Neural cell (in vitro differentiated cells): Measurements from ENCODE around the gene TNIP1. TPM values are rescaled to one million over a fixed set of nuclear protein-coding genes. Genes with fewer than 3 reads are reported as not detected.

ENCODE experiments used
- H2AFZ ChIP-seq: fragments of 200-600, 300-800 bp; sonication (generic), shearing (Covaris generic); 2 replicates; pipeline ENCODE4 v1.6.0; 2014; ENCODE audit warnings: low read depth, mild to moderate bottlenecking, antibody characterized with exemption, low read length, moderate library complexity
- H3F3A ChIP-seq: fragments of 200-600 bp; shearing (Covaris generic); 2 replicates; pipeline ENCODE4 v1.6.1; 2016; ENCODE audit warnings: mild to moderate bottlenecking, moderate library complexity, mixed read lengths, antibody characterized with exemption, low read length; ENCODE audit not compliant: insufficient read depth, poor library complexity, severe bottlenecking
- H3K27ac ChIP-seq: fragments of 200-600, 300-800 bp; sonication (generic), shearing (Covaris generic); 2 replicates; pipeline ENCODE4 v1.5.1; 2014; ENCODE audit warnings: mild to moderate bottlenecking, low read length, moderate library complexity
- H3K27me3 ChIP-seq: fragments of 300-800, 200-600 bp; sonication (generic), shearing (Covaris generic); 2 replicates; pipeline ENCODE4 v1.6.0; 2014; ENCODE audit warnings: mild to moderate bottlenecking, low read depth, low read length, moderate library complexity; ENCODE audit not compliant: insufficient read depth
- H3K36me3 ChIP-seq: fragments of 300-800, 200-600 bp; sonication (generic), shearing (Covaris generic); 2 replicates; pipeline ENCODE4 v1.5.1; 2014; ENCODE audit warnings: mild to moderate bottlenecking, antibody characterized with exemption, low read length, moderate library complexity; ENCODE audit not compliant: insufficient read depth
- H3K4me2 ChIP-seq: fragments of 300-800, 200-600 bp; sonication (generic), shearing (Covaris generic); 2 replicates; pipeline ENCODE4 v1.6.0; 2014; ENCODE audit warnings: mild to moderate bottlenecking, low read length
- H3K4me3 ChIP-seq: fragments of 300-800, 200-600 bp; sonication (generic), shearing (Covaris generic); 2 replicates; pipeline ENCODE4 v1.5.1; 2014; ENCODE audit warnings: mild to moderate bottlenecking, low read length, moderate library complexity
- H3K79me2 ChIP-seq: fragments of 200-600 bp; shearing (Covaris generic); replicated peaks from 2 replicates; pipeline ENCODE4 v1.6.0; 2014; ENCODE audit warnings: mild to moderate bottlenecking, low read length, moderate library complexity; ENCODE audit not compliant: insufficient read depth
- H3K9ac ChIP-seq: fragments of 300-800, 200-600 bp; sonication (generic), shearing (Covaris generic); 2 replicates; pipeline ENCODE4 v1.6.1; 2016; ENCODE audit warnings: mild to moderate bottlenecking, low read length, mixed read lengths
- H3K9me2 ChIP-seq: fragments of 200-600 bp; shearing (Covaris generic); 2 replicates; pipeline ENCODE4 v1.6.1; 2016; ENCODE audit warnings: mild to moderate bottlenecking, low read length, mixed read lengths; ENCODE audit not compliant: insufficient read depth
- H3K9me3 ChIP-seq: fragments of 200-600, 300-800 bp; sonication (generic), shearing (Covaris generic); 2 replicates; pipeline ENCODE4 v1.6.1; 2016; ENCODE audit warnings: mild to moderate bottlenecking, mixed run types, low read length, moderate library complexity, mixed read lengths
- H4K20me1 ChIP-seq: fragments of 200-600 bp; shearing (Covaris generic); 2 replicates; pipeline ENCODE4 v1.6.1; 2016; ENCODE audit warnings: mild to moderate bottlenecking, mixed run types; ENCODE audit not compliant: insufficient read depth
- EP300 ChIP-seq: fragments of 450-650 bp; conservative IDR thresholded peaks from 2 replicates; pipeline ENCODE4 v1.6.1; 2014; ENCODE audit warnings: antibody characterized with exemption, mild to moderate bottlenecking, moderate library complexity; ENCODE audit not compliant: poor library complexity, severe bottlenecking
- EZH2 ChIP-seq: fragments of 200-600, 300-800 bp; shearing (Covaris generic), sonication (generic); IDR thresholded peaks from 2 replicates; pipeline ENCODE4 v1.6.1; 2014; ENCODE audit warnings: antibody characterized with exemption, low read length, borderline replicate concordance, mild to moderate bottlenecking; ENCODE audit not compliant: insufficient read depth, poor library complexity, severe bottlenecking
- MXI1 ChIP-seq: fragments of 450-650 bp; conservative IDR thresholded peaks from 2 replicates; pipeline ENCODE4 v1.6.1; 2014; ENCODE audit warnings: antibody characterized with exemption, mild to moderate bottlenecking; ENCODE audit not compliant: poor library complexity, severe bottlenecking
- POLR2AphosphoS5 ChIP-seq: IDR thresholded peaks from 2 replicates; pipeline ENCODE4 v1.6.1; 2012
- RAD21 ChIP-seq: fragments of 450-650 bp; conservative IDR thresholded peaks from 2 replicates; pipeline ENCODE4 v1.6.1; 2014; ENCODE audit warnings: antibody characterized with exemption, mild to moderate bottlenecking, moderate library complexity
- SMC3 ChIP-seq: fragments of 450-650 bp; conservative IDR thresholded peaks from 2 replicates; pipeline ENCODE4 v1.6.1; 2014; ENCODE audit warnings: antibody characterized with exemption, mild to moderate bottlenecking, moderate library complexity; ENCODE audit not compliant: poor library complexity
- TAF1 ChIP-seq: IDR thresholded peaks from 2 replicates; pipeline ENCODE4 v1.6.1; 2012; ENCODE audit warnings: low read depth
- polyA plus RNA-seq: library from polyadenylated mRNA; depleted of rRNA; stranded (reverse); fragments of >200 nt; gene quantifications from 2 replicates; pipeline ENCODE4 v1.2.3, GENCODE V29; 2014
- TF ChIP-seq, protein P1 (sequence below): fragments of 450-650 bp; IDR thresholded peaks from 2 replicates; pipeline ENCODE4 v1.5.1; 2014; ENCODE audit warnings: antibody characterized with exemption, mild to moderate bottlenecking, moderate library complexity; ENCODE audit not compliant: poor library complexity, severe bottlenecking
- TF ChIP-seq, protein P2 (sequence below): IDR thresholded peaks from 2 replicates; pipeline ENCODE4 v1.6.1; 2012; ENCODE audit warnings: borderline replicate concordance

TNIP1 gene
- polyA plus RNA-seq, 1 donor from 2014 or later = 3.3 TPM

DNA sequence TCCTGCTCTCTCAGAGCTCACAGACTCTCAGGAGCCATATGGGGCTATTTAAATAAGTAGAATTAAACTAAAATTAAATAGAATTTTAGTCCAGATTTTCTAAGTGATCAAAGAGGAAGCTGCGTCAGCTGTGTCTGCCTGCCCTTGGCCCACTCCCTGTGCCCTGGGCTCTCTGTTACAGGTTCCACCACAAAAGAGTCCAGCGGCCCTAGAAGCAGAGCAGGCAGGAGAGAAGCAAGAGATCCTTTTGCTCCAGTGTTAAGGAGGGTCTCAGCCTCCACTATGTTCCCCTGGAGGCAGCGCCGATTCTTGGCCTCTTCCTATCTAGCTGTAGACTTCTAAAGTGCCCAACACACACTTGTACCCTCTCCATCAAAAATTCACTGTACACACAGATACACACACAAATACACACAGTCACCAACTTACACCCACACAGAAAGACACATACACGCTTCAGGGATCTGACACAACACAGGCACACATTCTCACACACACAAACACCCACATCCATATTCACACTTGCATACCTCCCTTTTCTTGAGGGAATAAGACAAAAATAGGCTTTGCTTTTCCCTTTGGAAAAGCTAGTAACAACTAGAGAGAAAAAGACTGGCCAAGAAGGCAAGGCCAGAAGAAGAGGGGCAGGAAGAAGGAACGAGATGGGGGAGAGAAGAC, 5.5 kb upstream of the TNIP1 start:
- no peak overlapping the region for H3K4me2 ChIP-seq

DNA sequence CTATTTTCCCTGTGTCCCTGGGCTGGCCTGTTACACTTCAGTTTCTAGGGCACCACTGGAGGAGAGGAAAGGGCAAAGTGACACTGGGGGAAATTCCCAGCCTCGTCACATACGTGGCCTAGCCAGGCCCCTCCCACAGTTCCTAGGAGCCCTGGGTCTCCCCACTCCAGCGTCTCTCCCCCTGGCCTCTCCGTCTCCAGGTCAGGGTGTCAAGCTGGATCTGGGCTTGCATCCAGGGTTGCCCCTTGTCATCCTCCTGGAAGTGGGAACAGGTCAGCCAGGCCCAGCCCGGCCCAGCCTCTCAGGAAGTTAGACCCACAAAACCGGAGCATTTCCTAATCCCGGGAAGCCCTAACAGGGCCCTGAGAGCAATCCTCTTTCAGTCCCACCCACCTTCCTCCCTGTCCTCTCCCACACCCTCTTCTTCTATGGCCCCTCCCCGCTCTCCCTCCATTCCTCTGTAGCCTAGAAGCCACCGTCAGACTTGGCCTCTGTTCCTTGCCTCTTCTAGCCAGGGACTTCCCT, 4.7 kb upstream of the TNIP1 start:
- H3K9ac ChIP-seq = no peak overlapping the region
- no peak overlapping the region for H3K4me3 ChIP-seq
- H3F3A ChIP-seq = no peaks in the 10 kb centered on the region
- H3K36me3 ChIP-seq = no peaks in the 10 kb centered on the region
- H3K4me2 ChIP-seq = no peak overlapping the region
- no peak overlapping the region for H3K27ac ChIP-seq
- H4K20me1 ChIP-seq = no peaks in the 10 kb centered on the region
- no peaks in the 10 kb centered on the region for H3K79me2 ChIP-seq
- no peak for TF ChIP-seq MXI1
- no peak for TF ChIP-seq EP300
- TF ChIP-seq SMC3 = no peak
- TF ChIP-seq EZH2 = no peak
- no peak for TF ChIP-seq RAD21
- TF ChIP-seq POLR2AphosphoS5 = no peak
- TF ChIP-seq, protein P1, sequence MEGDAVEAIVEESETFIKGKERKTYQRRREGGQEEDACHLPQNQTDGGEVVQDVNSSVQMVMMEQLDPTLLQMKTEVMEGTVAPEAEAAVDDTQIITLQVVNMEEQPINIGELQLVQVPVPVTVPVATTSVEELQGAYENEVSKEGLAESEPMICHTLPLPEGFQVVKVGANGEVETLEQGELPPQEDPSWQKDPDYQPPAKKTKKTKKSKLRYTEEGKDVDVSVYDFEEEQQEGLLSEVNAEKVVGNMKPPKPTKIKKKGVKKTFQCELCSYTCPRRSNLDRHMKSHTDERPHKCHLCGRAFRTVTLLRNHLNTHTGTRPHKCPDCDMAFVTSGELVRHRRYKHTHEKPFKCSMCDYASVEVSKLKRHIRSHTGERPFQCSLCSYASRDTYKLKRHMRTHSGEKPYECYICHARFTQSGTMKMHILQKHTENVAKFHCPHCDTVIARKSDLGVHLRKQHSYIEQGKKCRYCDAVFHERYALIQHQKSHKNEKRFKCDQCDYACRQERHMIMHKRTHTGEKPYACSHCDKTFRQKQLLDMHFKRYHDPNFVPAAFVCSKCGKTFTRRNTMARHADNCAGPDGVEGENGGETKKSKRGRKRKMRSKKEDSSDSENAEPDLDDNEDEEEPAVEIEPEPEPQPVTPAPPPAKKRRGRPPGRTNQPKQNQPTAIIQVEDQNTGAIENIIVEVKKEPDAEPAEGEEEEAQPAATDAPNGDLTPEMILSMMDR = no peak
- TF ChIP-seq TAF1 = no peak
- TF ChIP-seq, protein P2, sequence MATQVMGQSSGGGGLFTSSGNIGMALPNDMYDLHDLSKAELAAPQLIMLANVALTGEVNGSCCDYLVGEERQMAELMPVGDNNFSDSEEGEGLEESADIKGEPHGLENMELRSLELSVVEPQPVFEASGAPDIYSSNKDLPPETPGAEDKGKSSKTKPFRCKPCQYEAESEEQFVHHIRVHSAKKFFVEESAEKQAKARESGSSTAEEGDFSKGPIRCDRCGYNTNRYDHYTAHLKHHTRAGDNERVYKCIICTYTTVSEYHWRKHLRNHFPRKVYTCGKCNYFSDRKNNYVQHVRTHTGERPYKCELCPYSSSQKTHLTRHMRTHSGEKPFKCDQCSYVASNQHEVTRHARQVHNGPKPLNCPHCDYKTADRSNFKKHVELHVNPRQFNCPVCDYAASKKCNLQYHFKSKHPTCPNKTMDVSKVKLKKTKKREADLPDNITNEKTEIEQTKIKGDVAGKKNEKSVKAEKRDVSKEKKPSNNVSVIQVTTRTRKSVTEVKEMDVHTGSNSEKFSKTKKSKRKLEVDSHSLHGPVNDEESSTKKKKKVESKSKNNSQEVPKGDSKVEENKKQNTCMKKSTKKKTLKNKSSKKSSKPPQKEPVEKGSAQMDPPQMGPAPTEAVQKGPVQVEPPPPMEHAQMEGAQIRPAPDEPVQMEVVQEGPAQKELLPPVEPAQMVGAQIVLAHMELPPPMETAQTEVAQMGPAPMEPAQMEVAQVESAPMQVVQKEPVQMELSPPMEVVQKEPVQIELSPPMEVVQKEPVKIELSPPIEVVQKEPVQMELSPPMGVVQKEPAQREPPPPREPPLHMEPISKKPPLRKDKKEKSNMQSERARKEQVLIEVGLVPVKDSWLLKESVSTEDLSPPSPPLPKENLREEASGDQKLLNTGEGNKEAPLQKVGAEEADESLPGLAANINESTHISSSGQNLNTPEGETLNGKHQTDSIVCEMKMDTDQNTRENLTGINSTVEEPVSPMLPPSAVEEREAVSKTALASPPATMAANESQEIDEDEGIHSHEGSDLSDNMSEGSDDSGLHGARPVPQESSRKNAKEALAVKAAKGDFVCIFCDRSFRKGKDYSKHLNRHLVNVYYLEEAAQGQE = no peak
- no peaks in the 10 kb centered on the region for H3K27me3 ChIP-seq
- no peaks in the 10 kb centered on the region for H3K9me3 ChIP-seq
- no peaks in the 10 kb centered on the region for H3K9me2 ChIP-seq
- H2AFZ ChIP-seq = no peak overlapping the region

More for the DNA sequence above, 5.5 kb upstream of the TNIP1 start:
- Histone ChIP-seq H3K27me3 (no peaks in the 10 kb centered on the region), H3K27ac (no peak overlapping the region), H3F3A (no peaks in the 10 kb centered on the region), H3K9ac (no peak overlapping the region), H2AFZ (no peak overlapping the region), H3K9me3 (no peaks in the 10 kb centered on the region), H4K20me1 (no peaks in the 10 kb centered on the region), H3K36me3 (no peaks in the 10 kb centered on the region), H3K79me2 (no peaks in the 10 kb centered on the region), H3K4me3 (no peak overlapping the region), H3K9me2 (no peaks in the 10 kb centered on the region)
- no peak for TF ChIP-seq MXI1
- no peak for TF ChIP-seq RAD21
- TF ChIP-seq SMC3 = no peak
- TF ChIP-seq, protein P2 = no peak
- no peak for TF ChIP-seq TAF1
- TF ChIP-seq, protein P1 = no peak
- no peak for TF ChIP-seq POLR2AphosphoS5
- no peak for TF ChIP-seq EP300
- no peak for TF ChIP-seq EZH2
